HEK293 (cell line): ENCODE measurements around the gene EXOSC2.

ENCODE experiments used
- CTCF ChIA-PET: fragments of 350-600 bp; formaldehyde crosslinking; extraction: SDS; loops from one replicate; lab custom pipeline; 2021; ENCODE audit warnings: antibody characterized with exemption; lab: Yijun Ruan, JAX
- POLR2A ChIA-PET: fragments of 300-600 bp; formaldehyde crosslinking; extraction: SDS; loops from one replicate; lab custom pipeline; 2020; ENCODE audit warnings: antibody characterized with exemption, inconsistent platforms; lab: Yijun Ruan, JAX
- H3K27ac ChIP-seq: fragments of 200-500 bp; sonication (Bioruptor generic); 2 replicates; pipeline ENCODE4 v1.5.1; 2014; ENCODE audit warnings: low read depth, low read length, control low read depth, inconsistent platforms; ENCODE audit errors: extremely low read depth
- H3K36me3 ChIP-seq, 2 experiments: fragments of 200-500 bp in 1 of 2; sonication (Bioruptor generic) in 1 of 2; 1 replicate in 1 of 2; 2 replicates in 1 of 2; pipeline ENCODE4 v1.5.1; 2014 to 2017; ENCODE audit warnings: inconsistent platforms in 2 of 2, low read length in 2 of 2; ENCODE audit not compliant: control insufficient read depth in 2 of 2, insufficient read depth in 1 of 2
- H3K4me1 ChIP-seq: fragments of 200-500 bp; sonication (Bioruptor generic); 2 replicates; pipeline ENCODE4 v1.5.1; 2014; ENCODE audit warnings: mild to moderate bottlenecking, low read length, inconsistent platforms; ENCODE audit not compliant: control insufficient read depth, insufficient read depth
- H3K4me3 ChIP-seq: 2 replicates; pipeline ENCODE4 v1.5.1; 2011; ENCODE audit warnings: low read depth, mild to moderate bottlenecking, control low read depth, low read length, moderate library complexity
- H3K9me3 ChIP-seq: fragments of 200-500 bp; sonication (Bioruptor generic); 2 replicates; pipeline ENCODE4 v1.5.1; 2014; ENCODE audit warnings: low read depth, low read length, inconsistent platforms; ENCODE audit not compliant: control insufficient read depth, insufficient read depth
- BCL6B ChIP-seq: fragments of 450-650 bp; formaldehyde crosslinking; IDR thresholded peaks from 2 replicates; pipeline ENCODE4 v1.5.1; 2017; ENCODE audit warnings: missing biosample characterization, missing genetic modification characterization
- ELK4 ChIP-seq: IDR thresholded peaks from 2 replicates; pipeline ENCODE4 v1.6.1; 2011; ENCODE audit warnings: mild to moderate bottlenecking, low read depth, low read length, borderline replicate concordance
- GLIS2 ChIP-seq: fragments of 450-650 bp; formaldehyde crosslinking; IDR thresholded peaks from 2 replicates; pipeline ENCODE4 v1.5.1; 2016; ENCODE audit warnings: missing biosample characterization, missing genetic modification characterization
- KLF10 ChIP-seq: fragments of 450-650 bp; IDR thresholded peaks from 2 replicates; pipeline ENCODE4 v1.5.1; 2018; ENCODE audit warnings: missing biosample characterization, mild to moderate bottlenecking, missing genetic modification characterization
- PATZ1 ChIP-seq: fragments of 450-650 bp; formaldehyde crosslinking; IDR thresholded peaks from 2 replicates; pipeline ENCODE4 v1.5.1; 2016; ENCODE audit warnings: missing biosample characterization, missing genetic modification characterization
- SCRT1 ChIP-seq: fragments of 450-650 bp; formaldehyde crosslinking; IDR thresholded peaks from 2 replicates; pipeline ENCODE4 v1.5.1; 2016; ENCODE audit warnings: missing biosample characterization, missing genetic modification characterization, borderline replicate concordance
- SP2 ChIP-seq: fragments of 450-650 bp; formaldehyde crosslinking; IDR thresholded peaks from 2 replicates; pipeline ENCODE4 v1.5.1; 2016; ENCODE audit warnings: missing biosample characterization, missing genetic modification characterization
- ZBTB17 ChIP-seq: fragments of 450-650 bp; formaldehyde crosslinking; IDR thresholded peaks from 2 replicates; pipeline ENCODE4 v1.5.1; 2016; ENCODE audit warnings: missing biosample characterization, missing genetic modification characterization
- ZBTB20 ChIP-seq: fragments of 450-650 bp; formaldehyde crosslinking; IDR thresholded peaks from 2 replicates; pipeline ENCODE4 v1.5.1; 2016; ENCODE audit warnings: missing biosample characterization, missing genetic modification characterization
- ZBTB26 ChIP-seq: fragments of 450-650 bp; formaldehyde crosslinking; optimal IDR thresholded peaks from 2 replicates; pipeline ENCODE3; 2016; ENCODE audit warnings: missing biosample characterization, mild to moderate bottlenecking, missing genetic modification characterization
- ZBTB6 ChIP-seq: fragments of 450-650 bp; formaldehyde crosslinking; IDR thresholded peaks from 2 replicates; pipeline ENCODE4 v1.5.1; 2017; ENCODE audit warnings: missing biosample characterization, missing genetic modification characterization
- ZEB2 ChIP-seq: fragments of 450-650 bp; formaldehyde crosslinking; IDR thresholded peaks from 2 replicates; pipeline ENCODE4 v1.5.1; 2016; ENCODE audit warnings: missing biosample characterization, missing genetic modification characterization
- ZIC2 ChIP-seq: fragments of 450-650 bp; formaldehyde crosslinking; IDR thresholded peaks from 2 replicates; pipeline ENCODE4 v1.5.1; 2016; ENCODE audit warnings: missing biosample characterization, missing genetic modification characterization
- ZNF18 ChIP-seq: fragments of 450-650 bp; formaldehyde crosslinking; IDR thresholded peaks from 2 replicates; pipeline ENCODE4 v1.5.1; 2016; ENCODE audit warnings: missing biosample characterization, missing genetic modification characterization
- ZNF335 ChIP-seq: fragments of 450-650 bp; formaldehyde crosslinking; conservative IDR thresholded peaks from 2 replicates; pipeline ENCODE4 v1.5.1; 2016; ENCODE audit warnings: missing biosample characterization, missing genetic modification characterization
- ZNF341 ChIP-seq: fragments of 450-650 bp; formaldehyde crosslinking; IDR thresholded peaks from 2 replicates; pipeline ENCODE4; 2016; ENCODE audit warnings: low read depth, missing biosample characterization, missing genetic modification characterization
- ZNF449 ChIP-seq: fragments of 450-650 bp; formaldehyde crosslinking; IDR thresholded peaks from 2 replicates; pipeline ENCODE4 v1.5.1; 2017; ENCODE audit warnings: missing biosample characterization, mild to moderate bottlenecking, missing genetic modification characterization, moderate library complexity
- ZNF600 ChIP-seq: fragments of 450-650 bp; formaldehyde crosslinking; IDR thresholded peaks from 2 replicates; pipeline ENCODE4 v1.5.1; 2016; ENCODE audit warnings: missing biosample characterization, missing genetic modification characterization
- ZNF692 ChIP-seq: fragments of 450-650 bp; formaldehyde crosslinking; IDR thresholded peaks from 2 replicates; pipeline ENCODE4 v1.5.1; 2016; ENCODE audit warnings: missing biosample characterization, missing genetic modification characterization
- ZNF707 ChIP-seq: fragments of 450-650 bp; formaldehyde crosslinking; IDR thresholded peaks from 2 replicates; pipeline ENCODE4 v1.5.1; 2016; ENCODE audit warnings: missing biosample characterization, missing genetic modification characterization
- ZNF777 ChIP-seq: fragments of 450-650 bp; formaldehyde crosslinking; IDR thresholded peaks from 2 replicates; pipeline ENCODE4 v1.5.1; 2017; ENCODE audit warnings: missing biosample characterization, missing genetic modification characterization, borderline replicate concordance

Gene EXOSC2

GRCh38 chr9:130660683-130661450 is 32.7 kb upstream of the EXOSC2 start:
- H3K4me3 ChIP-seq, result peak overlapping the region; percentile 21
- POLR2A ChIA-PET, result interaction anchor here (0.6 kb wide), 1 partner anchor 219 kb away, joined by 3 read pairs; no protein-coding TSS in a partner anchor
- CTCF ChIA-PET, result interaction anchor here (0.6 kb wide), 1 partner anchor 212 kb away, joined by 4 read pairs; no protein-coding TSS in a partner anchor
- TF ChIP-seq SP2, result peak; percentile 31
- TF ChIP-seq BCL6B (tag by site-specific recombination), result no peak
- TF ChIP-seq ZNF449, result no peak
- TF ChIP-seq GLIS2 (tag by site-specific recombination), result peak; percentile 48
- peak; percentile 78 for TF ChIP-seq ZNF335 (tag by site-specific recombination)
- TF ChIP-seq PATZ1 (tag by site-specific recombination), result peak; percentile 45; the same call in 1 of the 2 replicates
- TF ChIP-seq ZBTB26 (tag by site-specific recombination), result peak; percentile 22
- no peak for TF ChIP-seq SCRT1 (tag by site-specific recombination)
- peak; percentile 80 for TF ChIP-seq ZBTB20
- TF ChIP-seq ZNF777, result peak; percentile 22; the same call in 1 of the 2 replicates
- no peak for TF ChIP-seq ZNF18 (tag by site-specific recombination)
- TF ChIP-seq ZEB2, result 0 out of 2 replicates have a peak, but pooled peaks have one; percentile 21
- no peak for TF ChIP-seq ELK4
- TF ChIP-seq ZIC2 (tag by site-specific recombination), result 0 out of 2 replicates have a peak, but pooled peaks have one; percentile 18
- no peak for TF ChIP-seq ZNF707 (tag by site-specific recombination)
- TF ChIP-seq ZBTB6 (tag by site-specific recombination), result peak; percentile 39; the same call in 1 of the 2 replicates
- peak; percentile 40; the same call in 1 of the 2 replicates for TF ChIP-seq ZBTB17 (tag by site-specific recombination)
- no peak for TF ChIP-seq ZNF600
- no peak for TF ChIP-seq KLF10 (tag by site-specific recombination)
- peak; percentile 43 for TF ChIP-seq ZNF341 (tag by site-specific recombination)
- 0 out of 2 replicates have a peak, but pooled peaks have one; percentile 33 for TF ChIP-seq ZNF692 (tag by site-specific recombination)

More at GRCh38 chr9:130660683-130661450, 32.7 kb upstream of the EXOSC2 start:
- no peaks in the 10 kb centered on the region for H3K9me3 ChIP-seq
- H3K36me3 ChIP-seq, result no peaks in the 10 kb centered on the region
- H3K27ac ChIP-seq, result no peak overlapping the region
- no peaks in the 10 kb centered on the region; the same call in 1 of the 2 replicates for H3K4me1 ChIP-seq
